SHP77 (cell line): ENCODE results near the gene LAMTOR3.
"Not testable (repeated sequence)": the region's sequence is repeated elsewhere in the genome, so short reads cannot be mapped to it uniquely, and the experiment has no call there.

Experiments
- DNase-seq, 2 experiments: peaks; one replicate each; lab custom pipeline; 2025; lab: John Stamatoyannopoulos, UW

LAMTOR3 gene

GRCh38 chr4:99830051-99830450 is 64.2 kb downstream of the LAMTOR3 start:
- not testable (repeated sequence) for DNase-seq

GRCh38 chr4:99828477-99828876 is 65.8 kb downstream of the LAMTOR3 start:
- DNase-seq = no peak
